GM19395 (cell line): ENCODE results near the gene CCDC167.
"Not testable (repeated sequence)": the region's sequence is repeated elsewhere in the genome, so short reads cannot be mapped to it uniquely, and the experiment has no call there.

Source experiments
- ATAC-seq: cut with Tn5 transposase; IDR thresholded peaks from one replicate; pipeline ENCODE4 v1.9.1; 2021; ENCODE audit warnings: mild to moderate bottlenecking, moderate library complexity; ENCODE audit not compliant: unreplicated experiment

The CCDC167 gene

GRCh38 chr6:37477656-37478435 lies 21.8 kb downstream of the CCDC167 start:
- ATAC-seq, result no peak

- ATAC-seq, result no peak
Measured at GRCh38 chr6:37477191-37477590, 22.5 kb downstream of the CCDC167 start.

GRCh38 chr6:37474316-37474715 lies 25.4 kb downstream of the CCDC167 start:
- ATAC-seq, result no peak

- ATAC-seq, result no peak
Measured at GRCh38 chr6:37473364-37474095, 26.2 kb downstream of the CCDC167 start.

DNA sequence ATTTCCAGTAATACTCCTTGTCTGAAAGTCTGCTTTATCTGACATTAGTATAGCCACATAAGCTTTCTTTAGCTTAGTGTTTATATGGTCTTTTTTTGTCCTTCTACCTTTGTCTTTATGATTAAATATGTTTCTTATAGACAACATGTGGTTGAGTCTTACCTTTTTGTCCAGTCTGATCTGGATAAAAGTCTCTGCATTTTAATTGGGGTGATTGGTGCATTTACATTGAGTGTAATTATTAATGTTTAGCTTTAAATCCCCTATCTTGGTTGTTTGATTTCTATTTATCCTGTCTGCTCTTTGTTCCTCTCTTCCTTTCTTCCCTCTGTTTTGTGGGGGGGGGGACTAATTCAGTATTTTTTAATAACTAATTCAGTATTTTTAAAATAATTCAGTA lies 32.0 kb downstream of the CCDC167 start:
- no peak for ATAC-seq

- ATAC-seq, result no peak
Measured at GRCh38 chr6:37463110-37463509, 36.6 kb downstream of the CCDC167 start.

DNA sequence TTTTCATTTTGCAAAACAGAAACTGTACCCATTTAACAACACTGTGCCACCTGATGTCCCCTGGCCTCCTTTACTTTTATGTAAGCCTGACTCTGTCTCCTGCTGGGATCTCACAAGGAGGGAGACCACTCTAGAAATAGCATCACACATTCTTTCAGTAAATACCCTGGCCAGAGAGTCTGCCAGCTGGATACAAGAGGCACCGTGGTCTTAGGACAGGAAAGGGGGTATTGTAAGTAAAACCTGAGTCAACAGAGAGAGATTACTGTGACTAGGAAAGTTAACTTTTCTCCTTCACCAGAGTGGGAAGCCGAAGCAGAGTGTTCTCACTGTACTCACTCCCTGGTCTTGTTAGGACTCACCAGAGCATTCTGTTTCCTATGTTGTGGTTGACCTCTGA lies 38.9 kb downstream of the CCDC167 start:
- ATAC-seq, result no peak

DNA sequence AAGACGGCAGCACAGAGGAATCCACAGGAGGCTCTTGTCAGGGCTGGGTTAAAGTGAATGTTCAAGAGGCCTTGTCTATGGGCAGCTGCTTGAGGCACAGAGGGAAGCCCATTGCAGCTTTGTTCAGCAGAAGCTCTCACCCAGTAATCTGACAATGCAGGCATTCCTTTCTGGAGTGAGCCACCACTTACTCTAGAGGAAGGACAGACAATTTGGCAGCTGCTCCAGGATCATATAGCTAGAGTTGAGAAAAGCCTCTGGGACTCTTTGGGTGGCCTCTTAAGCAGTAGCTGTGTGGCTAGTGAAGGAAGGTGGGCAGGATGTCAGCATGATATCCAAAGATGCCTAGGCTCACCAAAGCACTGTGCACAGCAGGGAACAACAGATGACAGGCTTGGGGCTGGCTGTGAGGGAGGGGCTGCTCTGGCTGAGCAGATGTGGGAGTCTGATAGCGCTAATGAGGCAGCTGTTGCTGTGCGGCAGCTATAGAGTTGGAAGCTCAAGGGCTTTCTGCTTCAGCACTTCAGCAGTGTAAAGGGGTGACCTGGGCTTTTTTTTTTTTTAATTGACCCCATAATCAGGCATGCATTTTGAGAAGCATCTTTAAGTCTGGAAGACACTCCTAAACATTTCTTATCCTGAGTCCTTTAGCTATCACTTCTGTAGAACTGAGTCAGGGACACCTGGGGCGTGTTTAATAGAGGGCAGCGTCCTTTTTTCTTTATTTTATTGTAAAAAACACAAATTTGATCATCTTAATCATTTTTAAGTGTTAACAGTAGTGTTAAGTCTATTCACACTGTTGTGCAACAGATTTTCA lies 39.5 kb downstream of the CCDC167 start:
- ATAC-seq, result no peak

- no peak for ATAC-seq
Measured at GRCh38 chr6:37456816-37457560, 42.7 kb downstream of the CCDC167 start.

DNA sequence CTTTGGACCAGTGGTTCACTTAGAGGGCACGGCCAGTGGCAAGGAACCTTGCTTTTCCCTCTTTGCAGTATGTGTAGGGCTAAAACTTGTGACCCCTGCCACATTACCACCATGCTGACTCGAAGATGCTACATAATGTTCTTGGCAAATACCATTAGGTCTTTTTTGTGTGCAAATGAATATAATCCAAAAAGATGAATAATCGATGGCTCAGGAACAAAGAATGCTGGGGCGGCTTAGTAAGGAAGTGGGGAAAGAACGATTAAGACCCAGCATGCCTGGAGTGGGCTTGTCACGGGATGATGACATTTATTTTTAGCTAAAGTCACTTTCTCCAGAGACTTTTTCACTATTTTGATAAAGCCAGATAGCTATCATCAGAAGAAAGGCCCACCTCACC lies 43.6 kb downstream of the CCDC167 start:
- ATAC-seq, result no peak

GRCh38 chr6:37454420-37455140 lies 45.1 kb downstream of the CCDC167 start:
- ATAC-seq, result no peak

GRCh38 chr6:37452522-37452921 lies 47.2 kb downstream of the CCDC167 start:
- ATAC-seq, result no peak

- ATAC-seq, result no peak
Measured at GRCh38 chr6:37451441-37452193, 48.1 kb downstream of the CCDC167 start.

DNA sequence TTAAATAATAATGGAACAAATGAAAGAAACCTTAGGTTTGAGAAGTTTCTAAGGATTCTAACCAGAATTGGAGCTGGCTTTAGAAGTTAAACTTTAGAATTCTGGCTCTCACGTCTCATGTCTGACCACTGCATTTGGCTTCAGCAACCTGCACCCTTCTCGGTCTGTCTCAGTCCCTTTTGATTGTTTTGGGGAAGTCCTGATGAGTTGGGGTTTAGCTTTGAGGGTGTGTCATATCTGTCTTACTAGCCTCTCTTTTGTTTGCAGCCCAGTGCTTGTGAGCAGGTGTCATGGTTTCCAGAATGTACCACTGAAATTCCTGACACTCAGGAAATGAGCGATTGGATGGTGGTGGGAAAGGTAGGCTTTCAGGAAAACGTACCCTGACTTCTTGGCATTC lies 49.7 kb downstream of the CCDC167 start:
- ATAC-seq, result no peak

GRCh38 chr6:37443216-37443542 lies 56.5 kb downstream of the CCDC167 start:
- ATAC-seq, result not testable (repeated sequence)

DNA sequence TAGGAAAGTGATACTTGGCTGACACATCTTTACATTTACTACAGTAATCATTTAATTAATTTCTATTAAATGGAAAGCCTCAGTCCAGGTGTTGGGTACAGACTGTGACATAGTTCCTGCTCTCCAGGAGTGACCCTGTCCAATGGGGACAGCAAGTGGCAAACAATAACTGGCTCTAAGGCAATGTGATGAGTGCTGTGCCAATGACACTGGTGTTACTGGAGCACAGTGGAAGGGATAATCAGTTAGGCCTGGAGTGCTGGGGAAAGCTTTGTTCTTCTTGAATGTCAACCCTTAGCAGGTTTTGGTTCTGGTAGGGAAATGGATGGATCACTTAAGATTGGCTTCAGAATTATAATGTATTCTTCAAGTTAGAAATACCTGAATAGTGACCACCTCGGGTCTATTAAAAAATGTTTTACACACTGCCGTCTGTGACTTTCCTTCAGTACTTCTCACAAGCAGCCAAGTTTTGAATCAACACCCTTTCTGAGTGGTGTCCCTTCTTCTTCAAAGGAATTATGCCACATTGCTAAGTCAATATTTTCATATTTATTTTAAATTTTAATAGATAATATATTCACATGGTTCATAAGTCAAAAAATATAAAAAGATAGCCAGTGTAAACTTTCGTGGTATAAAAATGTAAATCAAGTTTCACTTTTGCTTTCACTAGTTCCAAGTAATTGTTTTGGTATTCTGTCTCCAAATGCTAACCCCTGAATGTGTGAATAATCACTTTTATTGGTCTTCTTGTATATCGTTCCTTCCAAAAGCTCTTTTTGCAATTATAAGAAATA lies 57.1 kb downstream of the CCDC167 start:
- ATAC-seq, result no peak

- no peak for ATAC-seq
Measured at GRCh38 chr6:37441651-37442050, 58.0 kb downstream of the CCDC167 start.

DNA sequence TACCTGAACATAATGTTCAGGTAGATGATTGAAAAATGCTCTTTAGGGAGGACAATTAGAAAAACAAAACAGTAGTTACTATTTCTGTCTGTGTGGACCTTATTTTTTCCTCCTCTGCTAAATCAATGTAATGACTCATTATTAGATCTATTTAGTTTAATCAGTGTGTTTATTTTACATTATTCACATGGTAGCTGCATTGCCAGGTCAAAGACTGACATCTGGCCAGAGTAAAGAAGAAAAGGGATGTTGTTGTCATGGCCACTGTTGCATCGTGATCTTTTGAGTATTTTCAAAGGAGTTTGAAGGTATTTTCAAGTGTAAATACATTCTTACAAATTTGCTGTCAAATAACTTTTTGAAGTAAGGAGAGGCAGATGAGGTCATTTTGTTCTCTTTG lies 60.8 kb downstream of the CCDC167 start:
- ATAC-seq, result no peak

- no peak for ATAC-seq
Measured at GRCh38 chr6:37435816-37436215, 63.9 kb downstream of the CCDC167 start.
